GM12864 (cell line): Measurements from ENCODE around the gene RP9.
"Not testable (repeated sequence)": the region's sequence is repeated elsewhere in the genome, so short reads cannot be mapped to it uniquely, and the experiment has no call there.

ENCODE experiments used
- DNase-seq: peaks from one replicate; pipeline ENCODE4 v3.0.0-alpha.2; 2011; ENCODE audit warnings: low read depth
- H3K4me3 ChIP-seq: 2 replicates; pipeline ENCODE4 v1.5.1; 2011; ENCODE audit warnings: mild to moderate bottlenecking, low read depth, low read length, control low read depth
- CTCF ChIP-seq: IDR thresholded peaks from 2 replicates; pipeline ENCODE4 v1.5.1; 2011; ENCODE audit warnings: low read depth, mild to moderate bottlenecking, moderate library complexity, low read length, control low read depth, inconsistent platforms; ENCODE audit errors: missing control alignments

RP9 gene

GRCh38 chr7:33108554-33109004, 625 bp downstream of the RP9 start:
- H3K4me3 ChIP-seq: peak overlapping the region; percentile 92
- TF ChIP-seq CTCF: no peak
- DNase-seq: no peak

- H3K4me3 ChIP-seq: peak overlapping the region; percentile 92; the same call in 1 of the 2 replicates
- DNase-seq: no peak
- TF ChIP-seq CTCF: peak; percentile 40
Measured at GRCh38 chr7:33107136-33108066, 1.8 kb downstream of the RP9 start.

GRCh38 chr7:33101906-33102305, 7.3 kb downstream of the RP9 start:
- DNase-seq: no peak
- no peak for TF ChIP-seq CTCF
- H3K4me3 ChIP-seq: no peak overlapping the region

GRCh38 chr7:33100770-33101169, 8.4 kb downstream of the RP9 start:
- no peak overlapping the region for H3K4me3 ChIP-seq
- no peak for DNase-seq
- TF ChIP-seq CTCF: no peak

- DNase-seq: no peak
- TF ChIP-seq CTCF: no peak
- no peak overlapping the region for H3K4me3 ChIP-seq
Measured at GRCh38 chr7:33099154-33099940, 9.9 kb downstream of the RP9 start.

GRCh38 chr7:33094745-33095275, 14.4 kb downstream of the RP9 start:
- DNase-seq, H3K4me3 ChIP-seq: not testable (repeated sequence)

GRCh38 chr7:33093266-33093665, 15.9 kb downstream of the RP9 start:
- no peak for TF ChIP-seq CTCF
- DNase-seq: no peak

More at GRCh38 chr7:33093266-33093665, 15.9 kb downstream of the RP9 start:
- H3K4me3 ChIP-seq: no peak overlapping the region
